ENCODE measurements around the gene EEA1.

The EEA1 gene

GRCh38 chr12:92933606-92934005, 4.5 kb upstream of the EEA1 start:
- DNase-seq, result no peak

- no peak for DNase-seq
Measured at GRCh38 chr12:92930421-92930820, 1.3 kb upstream of the EEA1 start.

- DNase-seq, result no peak
Measured at GRCh38 chr12:92929983-92930382, 888 bp upstream of the EEA1 start.

GRCh38 chr12:92928421-92928961, 604 bp downstream of the EEA1 start:
- DNase-seq, result peak; percentile 71

GRCh38 chr12:92927436-92928281, 1.4 kb downstream of the EEA1 start:
- no peak for DNase-seq

GRCh38 chr12:92927055-92927435, 2.0 kb downstream of the EEA1 start:
- peak; percentile 61 for DNase-seq

- DNase-seq, result no peak
Measured at GRCh38 chr12:92926549-92926948, 2.5 kb downstream of the EEA1 start.

- no peak for DNase-seq
Measured at GRCh38 chr12:92921877-92922276, 7.2 kb downstream of the EEA1 start.

- no peak for DNase-seq
Measured at GRCh38 chr12:92915365-92915764, 13.7 kb downstream of the EEA1 start.

GRCh38 chr12:92914170-92914569, 14.9 kb downstream of the EEA1 start:
- DNase-seq, result no peak

- DNase-seq, result no peak
Measured at GRCh38 chr12:92912672-92913071, 16.4 kb downstream of the EEA1 start.

GRCh38 chr12:92912052-92912451, 17.0 kb downstream of the EEA1 start:
- DNase-seq, result no peak

GRCh38 chr12:92911339-92911738, 17.8 kb downstream of the EEA1 start:
- no peak for DNase-seq

- no peak for DNase-seq
Measured at GRCh38 chr12:92908108-92908507, 21.0 kb downstream of the EEA1 start.

GRCh38 chr12:92905811-92906554, 23.1 kb downstream of the EEA1 start:
- no peak for DNase-seq

GRCh38 chr12:92905258-92905810, 23.8 kb downstream of the EEA1 start:
- no peak for DNase-seq

GRCh38 chr12:92900941-92901340, 28.2 kb downstream of the EEA1 start:
- DNase-seq, result no peak

GRCh38 chr12:92899386-92900001, 29.6 kb downstream of the EEA1 start:
- no peak for DNase-seq

- DNase-seq, result no peak
Measured at GRCh38 chr12:92898755-92899154, 30.3 kb downstream of the EEA1 start.

GRCh38 chr12:92897844-92898243, 31.3 kb downstream of the EEA1 start:
- DNase-seq, result no peak

- no peak for DNase-seq
Measured at GRCh38 chr12:92890601-92891106, 38.4 kb downstream of the EEA1 start.

- DNase-seq, result no peak
Measured at GRCh38 chr12:92886131-92886530, 43.0 kb downstream of the EEA1 start.

Measured in activated naive CD4-positive, alpha-beta T cell treated with Interleukin-2 at 50 U/mL for 16 hours (primary cell).